OCI-M2 (cell line): Measurements from ENCODE around the gene HOXA6.
A peak's percentile ranks its signal among the peaks of the same experiment; 100 is the strongest.

Source experiments
- DNase-seq: peaks from one replicate; lab custom pipeline; 2025; ENCODE audit not compliant: unreplicated experiment; lab: John Stamatoyannopoulos, UW

Gene HOXA6

GRCh38 chr7:27100694-27101170 lies 46.8 kb downstream of the HOXA6 start:
- DNase-seq, result no peak

GRCh38 chr7:27099453-27100370 lies 47.9 kb downstream of the HOXA6 start:
- DNase-seq, result no peak

GRCh38 chr7:27098578-27099451 lies 48.8 kb downstream of the HOXA6 start:
- DNase-seq, result no peak

DNA sequence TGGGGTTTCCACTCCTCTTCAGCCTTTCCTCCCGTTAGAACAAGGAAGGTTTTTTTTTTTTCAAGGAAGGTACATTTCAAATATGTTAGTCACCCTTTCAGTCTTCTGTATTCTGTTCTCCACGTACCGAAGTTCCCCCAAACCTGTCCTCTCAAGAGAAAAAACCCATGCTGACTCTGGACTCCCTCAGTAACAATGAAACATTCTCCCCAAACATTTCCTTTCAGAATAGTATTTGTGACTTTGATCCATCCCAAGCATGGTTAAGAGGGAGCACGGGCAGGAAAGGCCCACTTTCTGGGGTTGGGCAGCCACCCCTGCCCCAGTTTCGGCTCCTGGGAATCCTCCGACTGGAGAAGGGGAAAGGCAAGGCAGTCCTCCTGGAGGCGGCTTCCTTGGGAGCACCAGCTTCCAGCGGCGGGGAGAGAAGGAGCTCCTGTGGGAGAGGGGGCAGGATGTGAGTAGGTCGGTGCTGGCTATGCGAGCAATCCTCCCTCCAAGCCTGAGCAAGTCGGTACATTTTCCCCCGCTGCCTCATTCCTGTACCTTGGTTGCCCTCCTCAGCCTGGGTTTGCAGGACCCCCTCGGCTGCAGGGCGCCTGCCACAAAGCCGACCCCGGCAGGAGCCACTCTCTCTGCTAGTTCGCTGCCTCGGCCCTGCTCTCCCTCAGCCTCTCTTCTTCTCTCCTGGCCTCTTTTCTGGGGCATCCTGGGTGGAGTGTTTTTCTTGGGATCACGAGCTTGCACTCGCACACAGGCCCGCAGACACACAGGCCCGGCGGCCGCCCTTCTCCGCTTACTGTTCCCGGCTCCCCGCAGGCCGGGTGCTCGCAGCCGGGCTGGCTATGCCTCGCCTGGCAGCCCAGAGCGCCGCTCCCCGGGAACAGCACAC lies 49.6 kb downstream of the HOXA6 start:
- no peak for DNase-seq

GRCh38 chr7:27096768-27097514 lies 50.6 kb downstream of the HOXA6 start:
- DNase-seq, result peak; percentile 7

DNA sequence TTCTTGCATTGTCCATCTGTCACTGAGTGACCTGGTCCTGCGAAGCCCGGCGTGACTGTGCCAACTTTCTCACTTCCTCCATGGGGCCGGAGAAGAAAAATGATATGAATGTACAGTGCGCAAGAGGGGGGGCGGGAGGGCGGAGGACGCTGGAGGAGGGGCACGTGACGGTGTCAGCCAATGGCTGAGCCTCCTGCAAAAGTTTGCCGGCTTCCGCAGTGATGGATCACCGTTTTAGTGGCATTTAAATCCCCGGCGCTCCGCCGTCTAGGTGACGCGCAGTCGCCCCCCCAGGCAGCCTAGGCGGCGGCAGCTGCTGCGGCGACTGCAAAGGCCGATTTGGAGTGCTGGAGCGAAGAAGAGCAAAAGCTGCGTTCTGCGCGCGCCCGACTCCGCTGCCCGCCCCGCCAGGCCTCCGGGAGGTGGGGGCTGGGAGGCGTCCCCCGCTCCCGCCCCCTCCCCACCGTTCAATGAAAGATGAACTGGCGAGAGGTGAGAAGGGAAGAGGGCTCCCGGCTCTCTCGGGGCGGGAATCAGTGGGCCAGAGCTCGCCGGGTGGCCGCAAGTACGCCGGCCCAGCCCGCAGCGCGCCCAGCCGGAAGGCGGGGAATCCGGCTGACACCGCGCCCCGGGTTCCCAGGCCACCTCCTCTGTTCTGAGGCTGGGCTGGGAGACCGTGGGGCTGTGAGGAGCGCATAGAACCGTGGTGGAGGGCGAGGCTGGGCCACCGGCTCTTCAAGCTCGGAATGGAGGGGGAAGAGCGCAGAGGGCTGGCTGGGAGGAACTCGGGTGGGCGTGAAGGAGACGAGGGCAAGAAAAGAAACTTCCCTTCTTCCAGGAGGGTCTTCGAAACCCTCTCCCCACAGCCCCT lies 51.4 kb downstream of the HOXA6 start, which contains the start of gene HOXA1:
TSS of gene HOXA1 (minus strand) at position 104 of the 871 bp plus-strand sequence. CDS start at position 16, 88 bp downstream.
- peak; percentile 21 for DNase-seq
